SU-DHL-6 (cell line): Measurements from ENCODE around the gene PPM1M.
A peak's percentile ranks its signal among the peaks of the same experiment; 100 is the strongest.

Source experiments
- H2AFZ ChIP-seq: fragments of 200-600 bp; sonication (generic); 2 replicates; pipeline ENCODE4 v1.6.1; 2014; ENCODE audit warnings: low read depth, mild to moderate bottlenecking, moderate library complexity, mixed read lengths, antibody characterized with exemption, low read length; ENCODE audit not compliant: severe bottlenecking
- H3F3A ChIP-seq: fragments of 200-600 bp; shearing (Covaris generic); 2 replicates; pipeline ENCODE4 v1.6.0; 2016; ENCODE audit warnings: antibody characterized with exemption, mild to moderate bottlenecking; ENCODE audit not compliant: insufficient read depth
- H3K27ac ChIP-seq: fragments of 200-600 bp; sonication (generic); 2 replicates; pipeline ENCODE4 v1.5.1; 2016; ENCODE audit warnings: low read depth, mild to moderate bottlenecking, low read length, moderate library complexity, mixed read lengths
- H3K27me3 ChIP-seq: fragments of 200-600 bp; sonication (generic), shearing (Covaris generic); 2 replicates; pipeline ENCODE4 v1.6.0; 2014; ENCODE audit warnings: mild to moderate bottlenecking, low read length
- H3K36me3 ChIP-seq: fragments of 200-600 bp; sonication (generic); 2 replicates; pipeline ENCODE4 v1.6.1; 2014; ENCODE audit warnings: mild to moderate bottlenecking, low read length, mixed read lengths
- H3K4me2 ChIP-seq: fragments of 300-600, 200-600 bp; shearing (Covaris generic), sonication (generic); 2 replicates; pipeline ENCODE4 v1.6.0; 2014; ENCODE audit warnings: low read length, low read depth, mild to moderate bottlenecking; ENCODE audit not compliant: poor library complexity, severe bottlenecking
- H3K4me3 ChIP-seq: fragments of 200-600 bp; sonication (generic); 2 replicates; pipeline ENCODE4 v1.5.1; 2014; ENCODE audit warnings: antibody characterized with exemption, low read length, mild to moderate bottlenecking, mixed read lengths; ENCODE audit not compliant: insufficient read depth, poor library complexity, severe bottlenecking
- H3K79me2 ChIP-seq: fragments of 200-600 bp; sonication (generic); 2 replicates; pipeline ENCODE4 v1.6.1; 2014; ENCODE audit warnings: mild to moderate bottlenecking, low read length, moderate library complexity; ENCODE audit not compliant: insufficient read depth
- H3K9ac ChIP-seq: fragments of 200-600 bp; sonication (generic); 2 replicates; pipeline ENCODE4 v1.7.0; 2014; ENCODE audit warnings: mild to moderate bottlenecking, low read length
- H3K9me2 ChIP-seq: fragments of 200-600 bp; sonication (generic); replicated peaks from 2 replicates; pipeline ENCODE4 v1.6.1; 2014; ENCODE audit warnings: low read length; ENCODE audit not compliant: insufficient read depth
- H3K9me3 ChIP-seq: fragments of 200-600 bp; sonication (generic); 2 replicates; pipeline ENCODE4 v1.6.1; 2014; ENCODE audit warnings: low read length, mixed read lengths; ENCODE audit not compliant: insufficient read depth
- H4K20me1 ChIP-seq: fragments of 200-600 bp; sonication (generic); 2 replicates; pipeline ENCODE4 v1.6.1; 2014; ENCODE audit warnings: low read depth, mild to moderate bottlenecking, antibody characterized with exemption, low read length, moderate library complexity, mixed read lengths
- CTCF ChIP-seq: fragments of 200-600 bp; sonication (generic); IDR thresholded peaks from one replicate; pipeline ENCODE4 v1.5.1; 2017; ENCODE audit warnings: antibody characterized with exemption, mild to moderate bottlenecking, low read length, moderate library complexity; ENCODE audit not compliant: insufficient read depth, poor library complexity, severe bottlenecking
- EZH2phosphoT487 ChIP-seq: fragments of 200-600 bp; sonication (generic), shearing (Covaris generic); conservative IDR thresholded peaks from 2 replicates; pipeline ENCODE4 v1.6.1; 2018; ENCODE audit warnings: mild to moderate bottlenecking, antibody characterized with exemption, low read length, moderate library complexity, mixed read lengths

PPM1M gene

GRCh38 chr3:52197499-52197841, 48.1 kb upstream of the PPM1M start:
- peak overlapping the region; percentile 95 for H3K9ac ChIP-seq
- H3K79me2 ChIP-seq = peaks cover 14% of the 10 kb centered on the region
- peak overlapping the region; percentile 94 for H2AFZ ChIP-seq
- H3K9me3 ChIP-seq = no peaks in the 10 kb centered on the region
- H3K27me3 ChIP-seq = no peaks in the 10 kb centered on the region
- TF ChIP-seq EZH2phosphoT487 (no peak), CTCF (no peak)
- no peaks in the 10 kb centered on the region; the same call in 1 of the 2 replicates for H3K36me3 ChIP-seq
- no peaks in the 10 kb centered on the region for H3K9me2 ChIP-seq
- H4K20me1 ChIP-seq = no peaks in the 10 kb centered on the region
- H3K4me2 ChIP-seq = peak overlapping the region; percentile 94
- peak overlapping the region; percentile 93 for H3K4me3 ChIP-seq
- 0 out of 2 replicates have a peak overlapping the region, but pooled peaks have one; percentile 34 for H3K27ac ChIP-seq
- H3F3A ChIP-seq = no peaks in the 10 kb centered on the region

GRCh38 chr3:52197842-52198625, 47.5 kb upstream of the PPM1M start, which contains the start of gene ALAS1:
ALAS1 (plus strand) TSS chr3:52198160; CDS start chr3:52199242, 1,082 bp downstream.
- Histone ChIP-seq H3K79me2 (peaks cover 14% of the 10 kb centered on the region), H3K9me3 (no peaks in the 10 kb centered on the region), H3K36me3 (no peaks in the 10 kb centered on the region; the same call in 1 of the 2 replicates), H3K4me3 (peak within 1 kb of the TSS; percentile 93), H3K27me3 (no peaks in the 10 kb centered on the region), H3F3A (no peaks in the 10 kb centered on the region), H4K20me1 (no peaks in the 10 kb centered on the region), H3K4me2 (peak within 1 kb of the TSS; percentile 94), H3K9me2 (no peaks in the 10 kb centered on the region), H3K9ac (peak within 1 kb of the TSS; percentile 95), H3K27ac (peak within 1 kb of the TSS; percentile 38), H2AFZ (peak within 1 kb of the TSS; percentile 94)
- TF ChIP-seq EZH2phosphoT487 (no peak), CTCF (no peak)

- no peak for TF ChIP-seq EZH2phosphoT487
- TF ChIP-seq CTCF = no peak
- H3K27ac ChIP-seq = peak overlapping the region; percentile 38; the same call in 1 of the 2 replicates
Observed at GRCh38 chr3:52198643-52199608, 46.6 kb upstream of the PPM1M start.

More at GRCh38 chr3:52198643-52199608, 46.6 kb upstream of the PPM1M start:
- Histone ChIP-seq H3K9me3 (no peaks in the 10 kb centered on the region), H3K79me2 (peaks cover 14% of the 10 kb centered on the region), H3K4me3 (peak overlapping the region; percentile 93), H3F3A (no peaks in the 10 kb centered on the region), H2AFZ (peak overlapping the region; percentile 94), H3K4me2 (peak overlapping the region; percentile 94), H4K20me1 (no peaks in the 10 kb centered on the region), H3K9ac (peak overlapping the region; percentile 95), H3K36me3 (peaks cover 4% of the 10 kb centered on the region; the same call in 1 of the 2 replicates), H3K9me2 (no peaks in the 10 kb centered on the region), H3K27me3 (no peaks in the 10 kb centered on the region)
